Endothelial cell of umbilical vein (primary cell): ENCODE data around the gene OAS2. TPM values are rescaled to one million over a fixed set of nuclear protein-coding genes. Genes with fewer than 3 reads are reported as not detected.

Experiments
- BruUV-seq: library from RNA; stranded (reverse); fragments of 400-500 nt; replicated peaks from 2 replicates; lab custom pipeline; 2021; lab: Mats Ljungman, UMichigan
- CTCF ChIA-PET: fragments of 300-600, 350-600 bp; sonication (Branson Sonifier 250); formaldehyde crosslinking; loops from one replicate; lab custom pipeline; 2021; ENCODE audit warnings: antibody characterized with exemption, inconsistent platforms; lab: Charles Lee
- POLR2A ChIA-PET: fragments of 300-600, 350-600 bp; sonication (Branson Sonifier 250); formaldehyde crosslinking; loops from one replicate; lab custom pipeline; 2021; ENCODE audit warnings: antibody characterized with exemption, inconsistent platforms; lab: Charles Lee
- DNase-seq: peaks from one replicate; pipeline ENCODE4 v3.0.0-alpha.2; 2011; ENCODE audit warnings: low read depth, low spot score
- FAIRE-seq: peaks from 2 replicates; lab custom pipeline; 2011; peaks lifted over from hg19 to GRCh38; lab: Jason Lieb, UNC
- H2AFZ ChIP-seq: 2 replicates; pipeline ENCODE4 v1.6.0; 2012; ENCODE audit warnings: low read depth, low read length, control low read depth, inconsistent platforms
- H3K27ac ChIP-seq: 2 replicates; pipeline ENCODE4 v1.5.1; 2011; ENCODE audit warnings: low read depth, mild to moderate bottlenecking, control low read depth, low read length, moderate library complexity; ENCODE audit not compliant: insufficient read depth
- H3K27me3 ChIP-seq, 2 experiments: 2 replicates each; pipeline versions ENCODE4 v1.6.0 to v1.6.1; 2011; ENCODE audit warnings: low read length in 2 of 2, mixed read lengths in 1 of 2; ENCODE audit not compliant: control insufficient read depth in 2 of 2, insufficient read depth in 2 of 2
- H3K36me3 ChIP-seq, 2 experiments: 2 replicates in 1 of 2; 3 replicates in 1 of 2; pipeline ENCODE4 v1.5.1; 2011; ENCODE audit warnings: low read length in 2 of 2, mild to moderate bottlenecking in 1 of 2, moderate library complexity in 1 of 2; ENCODE audit not compliant: control insufficient read depth in 2 of 2, insufficient read depth in 2 of 2; ENCODE audit errors: extremely low read depth in 1 of 2
- H3K4me1 ChIP-seq: 3 replicates; pipeline ENCODE4 v1.5.1; 2011; ENCODE audit warnings: mild to moderate bottlenecking, low read length; ENCODE audit not compliant: control insufficient read depth, insufficient read depth; ENCODE audit errors: extremely low read depth
- H3K4me2 ChIP-seq: 2 replicates; pipeline ENCODE4 v1.6.1; 2011; ENCODE audit warnings: low read length, control low read depth, mixed read lengths; ENCODE audit not compliant: insufficient read depth
- H3K4me3 ChIP-seq, 3 experiments: fragments of 200-600 bp in 1 of 3; sonication (generic), shearing (Covaris generic) in 1 of 3; replicated peaks in 1 of 3; 2 replicates each; pipeline ENCODE4 v1.5.1; 2011 to 2016; ENCODE audit warnings: control low read depth in 3 of 3, low read length in 3 of 3, mild to moderate bottlenecking in 2 of 3, inconsistent platforms in 1 of 3, low read depth in 1 of 3, moderate library complexity in 1 of 3; ENCODE audit not compliant: insufficient read depth in 1 of 3
- H3K79me2 ChIP-seq: 2 replicates; pipeline ENCODE4 v1.6.0; 2012; ENCODE audit warnings: low read length, inconsistent platforms; ENCODE audit not compliant: control insufficient read depth, insufficient read depth
- H3K9ac ChIP-seq: replicated peaks from 2 replicates; pipeline ENCODE3; 2011; ENCODE audit warnings: low read length, control low read depth; ENCODE audit not compliant: insufficient read depth; ENCODE audit errors: extremely low read depth
- H3K9me1 ChIP-seq: replicated peaks from 3 replicates; pipeline ENCODE4 v1.6.0; 2011; ENCODE audit warnings: mild to moderate bottlenecking, low read length; ENCODE audit not compliant: control insufficient read depth, insufficient read depth; ENCODE audit errors: extremely low read depth
- H3K9me3 ChIP-seq: replicated peaks from 2 replicates; pipeline ENCODE4 v1.5.1; 2012; ENCODE audit warnings: low read length, inconsistent platforms; ENCODE audit not compliant: control insufficient read depth, insufficient read depth
- H4K20me1 ChIP-seq: replicated peaks from 2 replicates; pipeline ENCODE3; 2011; ENCODE audit warnings: mild to moderate bottlenecking, low read length; ENCODE audit not compliant: control insufficient read depth, insufficient read depth; ENCODE audit errors: extremely low read depth
- EZH2 ChIP-seq: IDR thresholded peaks from 2 replicates; pipeline ENCODE4 v1.6.1; 2012; ENCODE audit warnings: borderline replicate concordance, low read depth, mild to moderate bottlenecking, moderate library complexity, low read length, inconsistent platforms; ENCODE audit not compliant: severe bottlenecking
- FOS ChIP-seq: IDR thresholded peaks from 2 replicates; pipeline ENCODE4 v1.6.1; 2011; ENCODE audit warnings: mild to moderate bottlenecking, low read length, moderate library complexity, borderline replicate concordance; ENCODE audit not compliant: insufficient read depth
- GATA2 ChIP-seq: IDR thresholded peaks from 2 replicates; pipeline ENCODE4 v1.7.0; 2011; ENCODE audit warnings: low read depth, mild to moderate bottlenecking, moderate library complexity, mixed read lengths, low read length; ENCODE audit not compliant: insufficient read length, insufficient read depth
- JUN ChIP-seq: IDR thresholded peaks from 2 replicates; pipeline ENCODE4 v1.6.1; 2011; ENCODE audit warnings: borderline replicate concordance, low read depth; ENCODE audit not compliant: insufficient read length, insufficient read depth
- MYC ChIP-seq: IDR thresholded peaks from one replicate; pipeline ENCODE4 v1.6.1; 2011; ENCODE audit warnings: mild to moderate bottlenecking, low read depth, low read length
- POLR2A ChIP-seq: IDR thresholded peaks from 2 replicates; pipeline ENCODE4 v1.6.1; 2012; ENCODE audit warnings: low read depth, mild to moderate bottlenecking, control low read depth, low read length
- POLR2AphosphoS5 ChIP-seq: IDR thresholded peaks from 2 replicates; pipeline ENCODE4 v1.6.1; 2012; ENCODE audit warnings: low read depth, mild to moderate bottlenecking, control low read depth, low read length, moderate library complexity; ENCODE audit not compliant: insufficient read depth
- dilution Hi-C: fragments of 300-500 bp; cut with MboI; formaldehyde crosslinking; loops from one replicate; pipeline ENCODE4 v1.15.0; 2019; ENCODE audit warnings: low sequenced_read_pairs; ENCODE audit not compliant: extremely low pct_ligation_motif_present
- intact Hi-C: fragments of 100-400 bp; cut with micrococcal nuclease; formaldehyde crosslinking; loops from one replicate; pipeline ENCODE4 v1.10.0; 2022
- polyA plus RNA-seq, 4 experiments: library from polyadenylated mRNA; depleted of rRNA in 3 of 4; stranded (reverse) in 3 of 4; unstranded in 1 of 4; fragments of >200 nt; gene quantifications; 2 replicates each; pipeline versions ENCODE4 v1.2.1 to v1.2.3, GENCODE V29; 2011 to 2012; ENCODE audit warnings: missing spikeins in 1 of 4
- total RNA-seq: library from RNA; stranded (reverse); gene quantifications from 2 replicates; pipeline ENCODE4 v1.2.3, GENCODE V29; 2021
- TF ChIP-seq, protein P1 (sequence below): IDR thresholded peaks from 2 replicates; pipeline ENCODE4 v1.6.1; 2011; ENCODE audit not compliant: insufficient read depth, insufficient read length
- TF ChIP-seq, protein P2 (sequence below), 2 donors: IDR thresholded peaks; 1 replicate in 1 of 2; 2 replicates in 1 of 2; pipeline ENCODE4 v1.5.1; 2011; ENCODE audit warnings: low read length in 2 of 2, mild to moderate bottlenecking in 2 of 2, moderate library complexity in 2 of 2, control low read depth in 1 of 2, inconsistent platforms in 1 of 2, low read depth in 1 of 2; ENCODE audit not compliant: insufficient read depth in 1 of 2; ENCODE audit errors: extremely low read depth in 1 of 2

Gene OAS2
- total and polyA plus RNA-seq, 2 donors (not counting 3 experiments of a cell fraction or from before 2014, with no cell fraction given) = 1.3 to 3.1 TPM

DNA sequence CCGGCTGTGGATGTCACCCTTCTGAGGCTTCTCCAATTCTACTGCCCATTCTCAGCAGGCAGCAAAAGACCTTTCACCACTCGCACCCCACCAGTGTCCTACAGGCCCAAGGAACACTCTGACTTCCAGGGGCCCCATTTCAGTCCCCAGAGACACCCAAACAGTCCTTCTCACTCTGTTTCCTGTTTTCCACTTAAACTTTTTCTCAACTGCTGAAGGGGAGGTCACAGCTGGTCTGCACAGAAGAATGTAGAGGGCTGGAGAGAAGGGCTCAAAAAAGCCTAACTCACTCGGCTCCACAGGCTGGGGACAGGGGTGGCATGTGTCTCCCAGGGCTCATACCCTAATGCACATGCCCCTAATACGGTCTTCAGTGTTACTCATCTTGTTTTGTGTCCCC lies 74.0 kb downstream of the OAS2 start:
- no peak overlapping the region for H3K4me3 ChIP-seq
- peaks cover 22 to 28% of the 10 kb centered on the region in 2 experiments for H3K27me3 ChIP-seq
- H3K9me3 ChIP-seq = no peaks in the 10 kb centered on the region
- intact Hi-C loops = no loop called here
- H3K4me2 ChIP-seq = no peak overlapping the region
- FAIRE-seq (no peak), DNase-seq (no peak)
- ChIA-PET POLR2A (no interaction called here), CTCF (interaction anchor here (1.0 to 2.2 kb wide), 3 partner anchors 59 to 101 kb away, joined by 3 to 10 read pairs (median 3); no protein-coding TSS in a partner anchor)
- H3K9me1 ChIP-seq = no peaks in the 10 kb centered on the region
- H3K36me3 ChIP-seq = no peaks in the 10 kb centered on the region
- no TSS peak for BruUV-seq
- H3K79me2 ChIP-seq = no peaks in the 10 kb centered on the region
- no peaks in the 10 kb centered on the region for H3K4me1 ChIP-seq
- no peak for TF ChIP-seq POLR2AphosphoS5
- no peak for TF ChIP-seq MYC
- TF ChIP-seq FOS = no peak
- TF ChIP-seq, protein P1, sequence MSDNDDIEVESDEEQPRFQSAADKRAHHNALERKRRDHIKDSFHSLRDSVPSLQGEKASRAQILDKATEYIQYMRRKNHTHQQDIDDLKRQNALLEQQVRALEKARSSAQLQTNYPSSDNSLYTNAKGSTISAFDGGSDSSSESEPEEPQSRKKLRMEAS = no peak
- TF ChIP-seq POLR2A = no peak
- TF ChIP-seq, protein P2, sequence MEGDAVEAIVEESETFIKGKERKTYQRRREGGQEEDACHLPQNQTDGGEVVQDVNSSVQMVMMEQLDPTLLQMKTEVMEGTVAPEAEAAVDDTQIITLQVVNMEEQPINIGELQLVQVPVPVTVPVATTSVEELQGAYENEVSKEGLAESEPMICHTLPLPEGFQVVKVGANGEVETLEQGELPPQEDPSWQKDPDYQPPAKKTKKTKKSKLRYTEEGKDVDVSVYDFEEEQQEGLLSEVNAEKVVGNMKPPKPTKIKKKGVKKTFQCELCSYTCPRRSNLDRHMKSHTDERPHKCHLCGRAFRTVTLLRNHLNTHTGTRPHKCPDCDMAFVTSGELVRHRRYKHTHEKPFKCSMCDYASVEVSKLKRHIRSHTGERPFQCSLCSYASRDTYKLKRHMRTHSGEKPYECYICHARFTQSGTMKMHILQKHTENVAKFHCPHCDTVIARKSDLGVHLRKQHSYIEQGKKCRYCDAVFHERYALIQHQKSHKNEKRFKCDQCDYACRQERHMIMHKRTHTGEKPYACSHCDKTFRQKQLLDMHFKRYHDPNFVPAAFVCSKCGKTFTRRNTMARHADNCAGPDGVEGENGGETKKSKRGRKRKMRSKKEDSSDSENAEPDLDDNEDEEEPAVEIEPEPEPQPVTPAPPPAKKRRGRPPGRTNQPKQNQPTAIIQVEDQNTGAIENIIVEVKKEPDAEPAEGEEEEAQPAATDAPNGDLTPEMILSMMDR (IDR thresholded peaks at IDR 0.05; ENCODE audit: extremely low read depth in 1 of 2, insufficient read depth in 1 of 2, low read depth in 1 of 2, low read length in 2 of 2) = no peak
- no peak for TF ChIP-seq JUN
- no peak for TF ChIP-seq EZH2
- TF ChIP-seq GATA2 = no peak
- H2AFZ ChIP-seq = no peak overlapping the region
- H4K20me1 ChIP-seq = no peaks in the 10 kb centered on the region
- no peak overlapping the region for H3K27ac ChIP-seq
- dilution Hi-C loops = no loop called here
- no peak overlapping the region for H3K9ac ChIP-seq
